Dedifferentiated amniotic fluid mesenchymal stem cell (primary cell): ENCODE measurements around the gene TTC27.
A peak's percentile ranks its signal among the peaks of the same experiment; 100 is the strongest.
"Not testable (repeated sequence)": the region's sequence is repeated elsewhere in the genome, so short reads cannot be mapped to it uniquely, and the experiment has no call there.

Source experiments
- DNase-seq: peaks from one replicate; pipeline ENCODE4 v3.0.0-alpha.2; 2016; ENCODE audit errors: extremely low spot score

The TTC27 gene

DNA sequence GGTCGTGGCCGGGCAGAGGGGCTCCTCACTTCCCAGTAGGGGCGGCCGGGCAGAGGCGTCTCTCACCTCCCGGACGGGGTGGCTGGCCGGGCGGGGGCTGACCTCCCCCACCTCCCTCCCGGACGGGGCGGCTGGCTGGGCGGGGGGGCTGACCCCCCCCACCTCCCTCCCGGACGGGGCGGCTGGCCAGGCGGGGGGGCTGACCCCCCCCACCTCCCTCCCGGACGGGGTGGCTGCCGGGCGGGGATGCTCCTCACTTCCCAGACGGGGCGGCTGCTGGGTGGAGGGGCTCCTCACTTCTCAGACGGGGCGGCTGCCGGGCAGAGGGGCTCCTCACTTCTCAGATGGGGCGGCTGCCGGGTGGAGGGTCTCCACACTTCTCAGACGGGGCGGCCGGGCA, 126.8 kb downstream of the TTC27 start:
- not testable (repeated sequence) for DNase-seq

- DNase-seq, result no peak
Measured at GRCh38 chr2:32755666-32756065, 127.8 kb downstream of the TTC27 start.

GRCh38 chr2:32756074-32756727, 128.4 kb downstream of the TTC27 start:
- no peak for DNase-seq

DNA sequence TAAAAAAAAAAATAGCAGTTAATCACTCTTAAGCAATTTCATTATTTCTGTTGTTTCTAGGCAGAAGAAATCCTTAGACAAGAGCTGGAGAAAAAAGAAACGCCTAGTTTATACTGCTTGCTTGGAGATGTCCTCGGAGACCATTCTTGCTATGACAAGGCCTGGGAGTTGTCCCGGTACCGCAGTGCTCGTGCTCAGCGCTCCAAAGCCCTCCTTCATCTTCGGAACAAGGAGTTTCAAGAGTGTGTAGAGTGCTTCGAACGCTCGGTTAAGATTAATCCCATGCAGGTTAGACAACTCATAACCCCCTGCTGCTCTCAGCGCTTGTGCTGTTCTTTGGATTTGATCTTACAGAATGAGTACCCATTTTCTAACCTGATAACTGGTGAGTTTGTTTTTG, 130.4 kb downstream of the TTC27 start:
- no peak for DNase-seq

GRCh38 chr2:32760628-32761027, 132.8 kb downstream of the TTC27 start:
- DNase-seq, result no peak

DNA sequence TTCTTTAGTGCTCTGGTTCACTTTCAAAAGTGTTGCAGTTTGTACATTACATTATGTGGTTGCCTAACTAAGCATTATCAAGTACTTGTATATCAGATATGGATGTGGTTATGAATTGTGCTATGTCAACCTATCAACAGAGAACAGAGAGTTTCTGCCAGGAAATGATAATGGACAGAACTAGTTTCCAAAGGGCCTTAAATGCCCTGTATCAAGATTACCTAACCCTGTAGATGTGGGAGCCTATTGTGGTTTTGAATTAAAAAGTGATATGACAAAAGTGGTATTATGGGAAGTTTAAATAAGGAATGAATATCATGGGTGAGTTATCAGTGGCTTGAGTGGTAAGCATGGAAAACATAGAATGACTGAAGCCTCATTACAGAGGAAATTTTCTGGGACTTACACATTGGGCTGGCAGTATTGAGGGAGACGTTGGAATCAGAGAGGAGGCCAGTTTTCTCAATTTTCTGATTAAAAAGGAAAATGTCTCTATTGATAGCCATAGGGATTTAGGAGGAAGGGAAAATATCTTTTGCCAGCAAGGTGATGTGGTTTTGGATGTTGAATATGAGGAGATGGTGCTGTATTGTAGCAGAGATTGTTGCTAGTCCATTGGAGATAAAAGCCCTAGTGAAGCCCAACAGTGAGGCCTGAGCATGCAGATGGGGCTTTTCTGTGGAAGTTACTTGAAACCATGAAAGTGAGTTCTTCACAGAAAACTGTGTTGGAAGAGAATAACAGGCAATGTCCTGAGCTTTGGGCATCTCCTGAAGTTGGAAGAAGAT, 140.7 kb downstream of the TTC27 start:
- DNase-seq, result no peak

DNA sequence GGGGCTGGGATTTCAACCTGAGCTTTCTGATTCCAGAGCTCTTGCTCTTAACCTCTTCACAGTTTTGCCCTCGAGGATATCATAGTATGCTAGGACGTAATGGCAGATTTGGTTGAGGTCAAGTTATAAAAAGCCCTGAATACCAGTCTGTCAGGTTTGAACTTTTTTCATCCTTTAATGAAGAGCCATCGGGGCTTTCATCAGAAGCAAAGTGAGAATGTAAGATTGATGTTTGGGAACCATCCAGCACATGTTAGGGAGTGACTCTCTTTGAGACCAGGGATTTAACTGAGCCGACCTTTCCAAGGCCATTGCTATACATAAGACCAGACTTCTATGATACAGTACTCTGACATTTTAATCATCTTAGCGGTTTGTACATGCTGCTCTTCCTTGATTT, 142.5 kb downstream of the TTC27 start:
- no peak for DNase-seq

- peak; percentile 78 for DNase-seq
Measured at GRCh38 chr2:32772638-32773447, 145.0 kb downstream of the TTC27 start.

GRCh38 chr2:32773448-32773808, 145.6 kb downstream of the TTC27 start:
- DNase-seq, result no peak

DNA sequence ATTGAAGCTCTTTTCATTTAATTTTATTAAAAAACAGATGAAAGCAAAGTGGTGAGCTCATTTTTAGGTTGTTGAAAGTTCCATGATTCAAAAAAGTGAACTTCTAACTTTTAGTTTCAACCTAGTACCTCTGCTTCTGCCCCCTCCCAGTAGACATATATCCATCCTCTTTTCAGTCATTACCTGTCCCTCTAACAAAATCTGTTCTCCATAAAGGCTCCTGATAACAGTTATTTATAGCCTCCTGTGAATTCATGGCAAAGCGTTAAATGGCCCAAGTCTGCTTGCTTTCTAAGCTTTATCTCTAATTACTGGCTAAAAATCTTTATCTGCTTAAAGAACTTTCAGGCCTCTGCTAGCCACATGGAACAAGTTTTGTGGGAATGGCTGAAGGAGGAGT, 148.1 kb downstream of the TTC27 start:
- DNase-seq, result no peak

- DNase-seq, result no peak
Measured at GRCh38 chr2:32777714-32778113, 149.9 kb downstream of the TTC27 start.

GRCh38 chr2:32780961-32781360, 153.1 kb downstream of the TTC27 start:
- DNase-seq, result no peak

GRCh38 chr2:32783469-32783868, 155.6 kb downstream of the TTC27 start:
- DNase-seq, result no peak

DNA sequence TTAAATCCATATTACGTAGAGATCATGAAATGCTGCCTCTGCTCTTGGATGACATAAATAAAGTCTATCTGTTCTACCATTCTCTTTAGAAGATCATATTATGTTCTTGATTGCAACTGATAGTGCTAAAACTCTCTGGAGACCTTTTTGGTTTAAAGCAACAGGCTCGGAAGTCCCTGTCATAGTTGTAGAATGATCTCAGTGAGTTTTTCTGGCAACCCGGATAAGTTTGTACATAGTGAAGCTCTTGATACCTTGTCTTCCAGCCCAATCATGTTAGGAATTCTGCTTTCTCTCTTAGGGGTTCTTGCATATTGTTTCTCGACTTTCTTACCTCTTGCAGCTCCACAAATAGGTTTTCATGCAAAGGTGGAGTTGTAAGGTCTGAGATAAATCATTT, 156.1 kb downstream of the TTC27 start:
- no peak for DNase-seq

DNA sequence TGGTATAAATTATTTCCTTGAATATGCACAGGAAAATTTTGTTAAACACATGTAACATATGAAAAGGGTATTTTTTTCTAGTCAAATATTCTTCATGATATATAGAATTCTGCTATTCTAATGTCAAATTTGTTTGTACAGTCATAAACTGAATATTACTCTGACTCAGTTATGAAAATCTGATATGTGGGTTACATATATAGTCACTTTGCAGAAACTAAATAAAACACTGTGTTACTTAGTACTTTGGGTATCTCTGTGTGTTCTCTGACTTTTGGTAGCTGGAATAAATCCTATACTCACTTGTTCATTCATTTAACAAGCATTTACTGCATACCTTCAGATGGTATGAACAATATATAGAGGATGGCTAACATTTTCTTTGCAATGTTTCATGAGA, 159.4 kb downstream of the TTC27 start:
- DNase-seq, result no peak

GRCh38 chr2:32788114-32788513, 160.3 kb downstream of the TTC27 start:
- DNase-seq, result no peak

DNA sequence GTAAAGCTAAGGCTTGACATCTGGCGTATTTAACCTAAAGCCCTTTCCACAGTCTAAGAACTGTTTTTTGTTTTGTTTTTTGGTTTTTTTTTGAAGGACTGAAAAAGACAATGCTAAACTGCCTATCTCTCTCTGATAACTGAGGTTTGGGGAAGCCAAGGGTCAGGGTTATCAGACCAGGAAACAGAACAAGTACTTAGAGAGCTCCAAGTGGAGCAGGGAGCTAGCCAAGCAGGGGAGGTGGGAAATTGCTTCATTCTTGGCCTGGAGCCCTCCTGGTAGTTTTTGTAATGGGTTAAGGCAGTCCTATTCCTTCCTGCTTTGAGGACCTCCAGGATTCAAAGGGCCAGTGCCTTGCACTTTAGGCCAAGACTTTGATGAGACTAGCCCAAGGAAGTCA, 164.6 kb downstream of the TTC27 start:
- DNase-seq, result no peak

DNA sequence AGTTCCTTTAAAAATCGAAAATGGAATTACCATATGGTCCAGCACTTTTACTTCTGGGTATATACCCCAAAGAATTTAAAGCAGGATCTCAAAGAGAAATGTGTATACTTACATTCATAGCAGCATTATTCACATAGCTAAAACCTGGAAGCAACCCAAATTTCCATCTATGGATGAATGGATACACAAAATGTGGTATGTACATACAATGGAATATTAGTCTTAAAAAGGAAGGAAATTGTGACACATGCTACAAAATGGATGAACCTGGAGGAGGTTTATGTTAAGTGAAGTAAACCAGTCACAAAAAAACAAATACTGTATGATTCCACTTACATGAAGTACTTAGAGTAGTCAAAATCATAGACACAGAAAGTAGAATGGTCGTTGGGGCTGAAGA, 171.0 kb downstream of the TTC27 start:
- DNase-seq, result no peak

DNA sequence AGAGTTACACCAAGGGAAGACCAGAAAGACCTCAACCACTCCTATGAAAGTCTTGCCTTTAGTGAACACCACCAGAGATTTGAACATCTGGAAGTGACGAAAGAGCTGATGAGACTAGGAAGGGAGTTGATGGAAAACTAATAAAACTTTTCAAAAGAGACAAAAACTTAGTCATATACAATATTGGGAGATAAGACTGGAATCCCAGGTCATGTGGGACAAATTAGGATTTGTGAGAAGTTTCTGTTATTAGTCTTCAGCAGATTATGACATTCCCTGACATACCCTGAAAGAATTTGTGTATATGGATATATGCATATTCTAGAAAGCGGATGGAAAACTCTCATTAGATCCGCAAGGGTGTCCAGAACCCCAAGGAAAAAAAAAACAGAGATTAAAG, 173.9 kb downstream of the TTC27 start:
- no peak for DNase-seq

DNA sequence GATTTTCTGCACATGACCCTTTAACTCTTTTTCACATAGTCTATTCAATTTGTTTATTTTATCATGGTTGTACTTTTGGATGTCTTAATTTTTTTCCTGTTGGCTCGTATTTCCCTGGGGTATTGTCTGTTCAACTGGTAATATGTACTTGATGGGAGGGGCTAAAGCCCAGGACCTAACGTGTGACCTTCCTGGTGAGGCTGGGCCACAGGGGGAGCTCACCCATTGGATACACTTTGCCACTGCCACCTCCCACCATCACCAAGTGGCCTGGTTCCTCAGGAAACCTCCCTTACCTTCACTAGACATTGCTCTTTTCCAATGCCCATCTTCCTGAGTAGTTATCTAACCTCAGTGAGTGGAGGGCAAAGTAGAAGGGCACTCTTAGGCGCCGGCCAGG, 175.0 kb downstream of the TTC27 start:
- no peak for DNase-seq

GRCh38 chr2:32804205-32804604, 176.4 kb downstream of the TTC27 start:
- DNase-seq, result no peak
